Activated T-cell treated with anti-CD3 and anti-CD28 coated beads, Interleukin-2, amount 50 U/mL, for 48 hours (primary cell): Measurements from ENCODE around the gene FEM1B.
A peak's percentile ranks its signal among the peaks of the same experiment; 100 is the strongest.
"Not testable (repeated sequence)": the region's sequence is repeated elsewhere in the genome, so short reads cannot be mapped to it uniquely, and the experiment has no call there.

ENCODE experiments used
- DNase-seq, 2 experiments: peaks; one replicate each; pipeline ENCODE4 v3.0.0-alpha.2; 2020

The FEM1B gene

GRCh38 chr15:68277603-68278344 is at the start of gene FEM1B:
Gene FEM1B (plus strand): TSS chr15:68277745. CDS start chr15:68278418, 673 bp downstream.
- DNase-seq = peak; percentile 93

- no peak for DNase-seq
Observed at GRCh38 chr15:68228143-68228970, 49.2 kb upstream of the FEM1B start.

GRCh38 chr15:68228971-68229385 is 48.6 kb upstream of the FEM1B start:
- DNase-seq = no peak

- peak; percentile 90 to 93 for DNase-seq
Observed at GRCh38 chr15:68229386-68230156, 48.0 kb upstream of the FEM1B start, which contains the start of gene CLN6. Gene CLN6 (minus strand): TSS chr15:68229728. CDS start chr15:68229584, 144 bp downstream.

GRCh38 chr15:68230157-68231100 is 47.1 kb upstream of the FEM1B start:
- no peak for DNase-seq

GRCh38 chr15:68231102-68231818 is 46.3 kb upstream of the FEM1B start:
- no peak for DNase-seq

GRCh38 chr15:68232449-68232848 is 45.1 kb upstream of the FEM1B start:
- no peak for DNase-seq

GRCh38 chr15:68232937-68233336 is 44.6 kb upstream of the FEM1B start:
- no peak for DNase-seq

- no peak for DNase-seq
Observed at GRCh38 chr15:68234060-68234459, 43.5 kb upstream of the FEM1B start.

- DNase-seq = not testable (repeated sequence)
Observed at GRCh38 chr15:68234520-68234919, 43.0 kb upstream of the FEM1B start.

GRCh38 chr15:68235022-68235421 is 42.5 kb upstream of the FEM1B start:
- no peak for DNase-seq

GRCh38 chr15:68239025-68239424 is 38.5 kb upstream of the FEM1B start:
- DNase-seq = no peak

- no peak for DNase-seq
Observed at GRCh38 chr15:68241088-68241935, 36.2 kb upstream of the FEM1B start.

GRCh38 chr15:68244235-68244634 is 33.3 kb upstream of the FEM1B start:
- DNase-seq = no peak

GRCh38 chr15:68249058-68249713 is 28.4 kb upstream of the FEM1B start:
- DNase-seq = no peak

- no peak for DNase-seq
Observed at GRCh38 chr15:68252925-68253534, 24.5 kb upstream of the FEM1B start.

GRCh38 chr15:68256675-68257450 is 20.7 kb upstream of the FEM1B start:
- peak; percentile 84 to 85 for DNase-seq

GRCh38 chr15:68258692-68259091 is 18.9 kb upstream of the FEM1B start:
- DNase-seq = peak in 1 of 2 experiments; percentile 31
